ENCODE measurements around the gene UNC13D. TPM values are rescaled to one million over a fixed set of nuclear protein-coding genes. Genes with fewer than 3 reads are reported as not detected.

UNC13D gene
- total RNA-seq (2014; rRNA removed; shearing (Covaris generic)) = 7.1 and 8.0 TPM in 2 replicates
- total RNA-seq (2022) = 12.2 and 17.8 TPM in 2 replicates
- percentile 29 among the genes with signal in this experiment for Bru-seq, nascent RNA
- percentile 39 among the genes with signal in this experiment for BruChase-seq, experiment 1, labeled RNA remaining after a 6-hour chase
- BruChase-seq, experiment 2, labeled RNA remaining after a 2-hour chase = percentile 40 among the genes with signal in this experiment
- long read RNA-seq, full-length matches to known transcripts = 1 of 20 reads
- long read RNA-seq, partial matches to known transcripts = 11 of 20 reads
- long read RNA-seq, other reads (novel, unspliced or antisense) = 8 of 20 reads

- Histone ChIP-seq H3K9me2 (ENCODE audit: insufficient read depth, low read length) (no peaks in the 10 kb centered on the region), H3K36me3 (ENCODE audit: insufficient read depth, low read length) (peaks cover 23% of the 10 kb centered on the region; the same call in 1 of the 2 replicates), H3K27ac (ENCODE audit: low read depth, low read length, poor library complexity, severe bottlenecking) (no peak within 1 kb of the TSS), H3K9me3 (ENCODE audit: low read length) (no peaks in the 10 kb centered on the region), H3K4me1 (ENCODE audit: insufficient read depth, low read length, poor library complexity, severe bottlenecking) (peaks cover 22% of the 10 kb centered on the region), H3K4me2 (ENCODE audit: low read length) (peak within 1 kb of the TSS; percentile 27), H2AFZ (ENCODE audit: low read length) (peak within 1 kb of the TSS; percentile 60), H3K79me2 (ENCODE audit: insufficient read depth, low read depth, low read length) (no peaks in the 10 kb centered on the region), H4K20me1 (ENCODE audit: insufficient read depth, low read length) (no peaks in the 10 kb centered on the region), H3K4me3 (ENCODE audit: low read depth, low read length, poor library complexity, severe bottlenecking) (peak within 1 kb of the TSS; percentile 29)
- ChIA-PET POLR2A (interaction anchor here (0.7 to 1.0 kb wide), 2 partner anchors 14 to 55 kb away, joined by 3 read pairs; no protein-coding TSS in a partner anchor), CTCF (ENCODE audit: unreplicated experiment) (interaction anchor here (0.6 to 1.1 kb wide), 2 partner anchors 13 to 48 kb away, joined by 4 to 9 read pairs; no protein-coding TSS in a partner anchor)
- intact Hi-C loops (cut with micrococcal nuclease; ENCODE audit: unreplicated experiment) = no loop called here
- peak; percentile 57 for DNase-seq (ENCODE audit: low spot score)
- no TSS peak for BruUV-seq (replicated peaks)
- no peak for TF ChIP-seq EZH2phosphoT487 (IDR thresholded peaks at IDR 0.05; ENCODE audit: borderline replicate concordance, low read depth, low read length)
- no peak for TF ChIP-seq CTCF (conservative IDR thresholded peaks at IDR 0.05; ENCODE audit: low read length)
Measured at GRCh38 chr17:75843577-75844529, at the start of gene UNC13D. Gene UNC13D (minus strand): TSS chr17:75844404. CDS start chr17:75844337, 67 bp downstream.

GRCh38 chr17:75893305-75894048, 49.3 kb upstream of the UNC13D start:
- Histone ChIP-seq H3K36me3 (ENCODE audit: insufficient read depth, low read length) (peaks cover 48% of the 10 kb centered on the region), H3K79me2 (ENCODE audit: insufficient read depth, low read depth, low read length) (peaks cover 20% of the 10 kb centered on the region), H3K4me3 (ENCODE audit: low read depth, low read length, poor library complexity, severe bottlenecking) (no peak overlapping the region), H2AFZ (ENCODE audit: low read length) (no peak overlapping the region), H4K20me1 (ENCODE audit: insufficient read depth, low read length) (no peaks in the 10 kb centered on the region), H3K9me2 (ENCODE audit: insufficient read depth, low read length) (no peaks in the 10 kb centered on the region), H3K4me2 (ENCODE audit: low read length) (no peak overlapping the region), H3K27ac (ENCODE audit: low read depth, low read length, poor library complexity, severe bottlenecking) (no peak overlapping the region), H3K9me3 (ENCODE audit: low read length) (no peaks in the 10 kb centered on the region), H3K4me1 (ENCODE audit: insufficient read depth, low read length, poor library complexity, severe bottlenecking) (peaks cover 23% of the 10 kb centered on the region)
- no peak for DNase-seq (ENCODE audit: low spot score)
- BruUV-seq (replicated peaks) = no TSS peak
- TF ChIP-seq CTCF (conservative IDR thresholded peaks at IDR 0.05; ENCODE audit: low read length) (no peak), EZH2phosphoT487 (IDR thresholded peaks at IDR 0.05; ENCODE audit: borderline replicate concordance, low read depth, low read length) (no peak)
- ChIA-PET CTCF (ENCODE audit: unreplicated experiment) (no interaction called here), POLR2A (interaction anchor here (0.5 to 0.8 kb wide), 4 partner anchors 18 to 87 kb away, joined by 3 read pairs; no protein-coding TSS in a partner anchor)
- intact Hi-C loops (cut with micrococcal nuclease; ENCODE audit: unreplicated experiment) = no loop called here

All from OCI-LY7 (cell line).